IMR-90 (cell line): Measurements from ENCODE around the gene STX11. TPM values are rescaled to one million over a fixed set of nuclear protein-coding genes. Genes with fewer than 3 reads are reported as not detected.

ENCODE experiments used
- ATAC-seq: fragments of 200-7000 bp; cut with Tn5 transposase; 2 replicates; pipeline ENCODE4 v1.9.1; 2020; ENCODE audit warnings: low read depth, mild to moderate bottlenecking, moderate library complexity
- BruUV-seq: library from RNA; stranded (reverse); fragments of 400-500 nt; replicated peaks from 2 replicates; lab custom pipeline; 2021; lab: Mats Ljungman, UMichigan
- CTCF ChIA-PET: fragments of 300-600 bp; formaldehyde crosslinking; extraction: SDS; loops from one replicate; lab custom pipeline; 2021; ENCODE audit warnings: antibody characterized with exemption; lab: Yijun Ruan, JAX
- POLR2A ChIA-PET: fragments of 300-600 bp; sonication (Branson Sonifier 250); formaldehyde crosslinking; loops from one replicate; lab custom pipeline; 2022; ENCODE audit warnings: antibody characterized with exemption; ENCODE audit not compliant: unreplicated experiment; lab: Charles Lee
- DNase-seq: peaks from one replicate; pipeline ENCODE4 v3.0.0; 2013
- H2AFZ ChIP-seq: replicated peaks from 2 replicates; pipeline ENCODE3; 2013; ENCODE audit warnings: low read length, mild to moderate bottlenecking; ENCODE audit not compliant: poor library complexity
- H2AK5ac ChIP-seq: 2 replicates; pipeline ENCODE4 v1.6.1; 2013; ENCODE audit warnings: low read depth, low read length, inconsistent platforms
- H2AK9ac ChIP-seq: replicated peaks from 2 replicates; pipeline ENCODE3; 2013; ENCODE audit warnings: mild to moderate bottlenecking, low read depth, low read length, moderate library complexity; ENCODE audit not compliant: poor library complexity
- H2BK120ac ChIP-seq: 2 replicates; pipeline ENCODE4 v1.6.1; 2013; ENCODE audit warnings: low read depth, low read length, inconsistent platforms
- H2BK15ac ChIP-seq: 3 replicates; pipeline ENCODE4 v1.6.1; 2013; ENCODE audit warnings: low read depth, low read length, inconsistent platforms
- H2BK20ac ChIP-seq: 2 replicates; pipeline ENCODE4 v1.6.1; 2013; ENCODE audit warnings: low read depth, mild to moderate bottlenecking, inconsistent platforms, low read length, moderate library complexity
- H2BK5ac ChIP-seq: 2 replicates; pipeline ENCODE4 v1.6.1; 2013; ENCODE audit warnings: mild to moderate bottlenecking, low read depth, low read length, inconsistent platforms; ENCODE audit not compliant: poor library complexity, severe bottlenecking
- H3K14ac ChIP-seq: replicated peaks from 2 replicates; pipeline ENCODE4 v1.6.1; 2013; ENCODE audit warnings: low read depth, low read length, inconsistent platforms
- H3K18ac ChIP-seq: 2 replicates; pipeline ENCODE4 v1.6.1; 2013; ENCODE audit warnings: low read depth, low read length, control low read depth
- H3K23ac ChIP-seq: 2 replicates; pipeline ENCODE4 v1.6.1; 2013; ENCODE audit warnings: low read depth, low read length, inconsistent platforms
- H3K27ac ChIP-seq: 2 replicates; pipeline ENCODE4 v1.5.1; 2013; ENCODE audit warnings: mild to moderate bottlenecking, control low read depth, low read length; ENCODE audit not compliant: insufficient read depth
- H3K27me3 ChIP-seq: 2 replicates; pipeline ENCODE4 v1.6.1; 2013; ENCODE audit warnings: low read length; ENCODE audit not compliant: control insufficient read depth, insufficient read depth
- H3K36me3 ChIP-seq: 2 replicates; pipeline ENCODE4 v1.6.1; 2013; ENCODE audit warnings: low read length, mixed read lengths; ENCODE audit not compliant: control insufficient read depth, insufficient read depth
- H3K4ac ChIP-seq: 2 replicates; pipeline ENCODE4 v1.6.1; 2013; ENCODE audit warnings: low read depth, low read length, inconsistent platforms
- H3K4me1 ChIP-seq: 2 replicates; pipeline ENCODE4 v1.6.1; 2013; ENCODE audit warnings: low read length, mixed read lengths; ENCODE audit not compliant: control insufficient read depth, insufficient read depth
- H3K4me2 ChIP-seq: 2 replicates; pipeline ENCODE4 v1.6.1; 2013; ENCODE audit warnings: low read depth, mild to moderate bottlenecking, control low read depth, low read length, moderate library complexity
- H3K4me3 ChIP-seq: 2 replicates; pipeline ENCODE4 v1.5.1; 2013; ENCODE audit warnings: low read depth, mild to moderate bottlenecking, control low read depth, low read length, moderate library complexity; ENCODE audit not compliant: insufficient read depth
- H3K56ac ChIP-seq: 2 replicates; pipeline ENCODE4 v1.6.1; 2013; ENCODE audit warnings: low read length, inconsistent platforms; ENCODE audit not compliant: insufficient read depth; ENCODE audit errors: extremely low read depth
- H3K79me1 ChIP-seq, 2 experiments: 2 replicates each; pipeline ENCODE4 v1.6.1; 2013; ENCODE audit warnings: low read length in 2 of 2, inconsistent platforms in 1 of 2, low read depth in 1 of 2
- H3K9ac ChIP-seq: 2 replicates; pipeline ENCODE4 v1.6.1; 2013; ENCODE audit warnings: low read depth, low read length, control low read depth
- H3K9me1 ChIP-seq: 2 replicates; pipeline ENCODE4 v1.6.1; 2013; ENCODE audit warnings: low read length, inconsistent platforms; ENCODE audit not compliant: insufficient read depth
- H3K9me3 ChIP-seq: 2 replicates; pipeline ENCODE4 v1.6.1; 2013; ENCODE audit warnings: low read length; ENCODE audit not compliant: control insufficient read depth, insufficient read depth
- H4K20me1 ChIP-seq: 2 replicates; pipeline ENCODE4 v1.6.1; 2013; ENCODE audit warnings: low read length, inconsistent platforms; ENCODE audit not compliant: insufficient read depth
- H4K5ac ChIP-seq: 2 replicates; pipeline ENCODE4 v1.6.1; 2013; ENCODE audit warnings: mild to moderate bottlenecking, low read depth, low read length, control low read depth
- H4K8ac ChIP-seq, 2 experiments: 2 replicates each; pipeline ENCODE4 v1.6.1; 2013; ENCODE audit warnings: low read depth in 2 of 2, low read length in 2 of 2, control low read depth in 1 of 2, inconsistent platforms in 1 of 2
- H4K91ac ChIP-seq: 2 replicates; pipeline ENCODE4 v1.6.1; 2013; ENCODE audit warnings: low read depth, low read length, inconsistent platforms; ENCODE audit not compliant: insufficient read depth
- BHLHE40 ChIP-seq: fragments of 150-350 bp; IDR thresholded peaks from 2 replicates; pipeline ENCODE4 v1.6.1; 2016; ENCODE audit warnings: mild to moderate bottlenecking, low read depth, low read length
- CEBPB ChIP-seq: IDR thresholded peaks from 2 replicates; pipeline ENCODE4 v1.6.1; 2012; ENCODE audit warnings: low read depth, low read length, improper control_type of control experiment
- CHD1 ChIP-seq: IDR thresholded peaks from 2 replicates; pipeline ENCODE4 v1.6.1; 2012; ENCODE audit warnings: low read depth, low read length, improper control_type of control experiment
- FOS ChIP-seq: fragments of 150-350 bp; IDR thresholded peaks from 2 replicates; pipeline ENCODE4 v1.6.1; 2016; ENCODE audit warnings: low read depth, low read length
- MAFK ChIP-seq: IDR thresholded peaks from 2 replicates; pipeline ENCODE4 v1.6.1; 2012; ENCODE audit warnings: low read depth, low read length, improper control_type of control experiment
- MAZ ChIP-seq: IDR thresholded peaks from 2 replicates; pipeline ENCODE4 v1.6.1; 2012; ENCODE audit warnings: low read depth, mild to moderate bottlenecking, low read length, improper control_type of control experiment, moderate library complexity, borderline replicate concordance
- MXI1 ChIP-seq: IDR thresholded peaks from 2 replicates; pipeline ENCODE4 v1.6.1; 2012; ENCODE audit warnings: low read depth, mild to moderate bottlenecking, low read length, moderate library complexity, borderline replicate concordance
- NFE2L2 ChIP-seq: fragments of 150-350 bp; IDR thresholded peaks from 2 replicates; pipeline ENCODE4 v1.6.1; 2016; ENCODE audit warnings: low read depth, mild to moderate bottlenecking, low read length
- POLR2A ChIP-seq: IDR thresholded peaks from 2 replicates; pipeline ENCODE4 v1.6.1; 2012; ENCODE audit warnings: mild to moderate bottlenecking, low read depth, low read length
- RAD21 ChIP-seq: IDR thresholded peaks from 2 replicates; pipeline ENCODE4 v1.6.1; 2012; ENCODE audit warnings: low read length, improper control_type of control experiment
- RCOR1 ChIP-seq: IDR thresholded peaks from 2 replicates; pipeline ENCODE4 v1.6.1; 2012; ENCODE audit warnings: mild to moderate bottlenecking, low read length, improper control_type of control experiment; ENCODE audit not compliant: insufficient replicate concordance
- RFX5 ChIP-seq: IDR thresholded peaks from 2 replicates; pipeline ENCODE4 v1.8.0; 2012; ENCODE audit warnings: low read depth, mild to moderate bottlenecking, low read length, moderate library complexity
- SMC3 ChIP-seq: fragments of 150-350 bp; IDR thresholded peaks from 2 replicates; pipeline ENCODE4 v1.6.1; 2016; ENCODE audit warnings: low read depth, mild to moderate bottlenecking, antibody characterized with exemption, low read length, moderate library complexity
- WGBS, 2 experiments: methylation state at CpG; one replicate each; pipeline versions ENCODE4 v1.1.5 to v1.1.7; 2013; ENCODE audit warnings: missing lambda C conversion rate in 2 of 2; ENCODE audit not compliant: insufficient read length in 1 of 2; ENCODE audit errors: extremely low coverage in 2 of 2; 5-methylcytosine and 5-hydroxymethylcytosine counted together
- dilution Hi-C: fragments of 300-500 bp; cut with HindIII; formaldehyde crosslinking; loops from one replicate; pipeline ENCODE4 v1.14.3; 2018; ENCODE audit warnings: low sequenced_read_pairs; ENCODE audit not compliant: unreplicated experiment
- in situ Hi-C: fragments of 300-500 bp; cut with MboI; formaldehyde crosslinking; loops from 3 replicates; pipeline ENCODE4 v1.14.3; 2019; ENCODE audit warnings: low sequenced_read_pairs, inconsistent platforms, mixed read lengths
- intact Hi-C: fragments of 100-400 bp; cut with micrococcal nuclease; formaldehyde crosslinking; loops from 2 replicates; pipeline ENCODE4 v1.10.0; 2022
- polyA plus RNA-seq, 3 experiments: library from polyadenylated mRNA; depleted of rRNA; stranded (reverse); fragments of >200 nt; gene quantifications; 2 replicates each; pipeline ENCODE4 v1.2.3, GENCODE V29; 2012; ENCODE audit warnings: low replicate concordance in 1 of 3
- total RNA-seq: library from RNA; depleted of rRNA; stranded (reverse); fragments of >200 nt; gene quantifications from 2 replicates; pipeline ENCODE4 v1.2.3, GENCODE V29; 2012
- TF ChIP-seq, protein P1 (sequence below): fragments of 150-350 bp; IDR thresholded peaks from 2 replicates; pipeline ENCODE4 v1.6.1; 2016; ENCODE audit warnings: low read depth, mild to moderate bottlenecking, low read length, moderate library complexity, borderline replicate concordance
- TF ChIP-seq, protein P2 (sequence below): fragments of 150-350 bp; IDR thresholded peaks from 2 replicates; pipeline ENCODE4 v1.6.1; 2017; ENCODE audit warnings: mild to moderate bottlenecking, antibody characterized with exemption, low read length, low read depth
- TF ChIP-seq, protein P3 (sequence below): conservative IDR thresholded peaks from 2 replicates; pipeline ENCODE4 v1.5.1; 2012; ENCODE audit warnings: mild to moderate bottlenecking, low read depth, low read length, improper control_type of control experiment

STX11 gene
- total and polyA plus RNA-seq, 2 of the 4 experiments (the other 2 are of a cell fraction), result 0.54 to 0.68 TPM

DNA sequence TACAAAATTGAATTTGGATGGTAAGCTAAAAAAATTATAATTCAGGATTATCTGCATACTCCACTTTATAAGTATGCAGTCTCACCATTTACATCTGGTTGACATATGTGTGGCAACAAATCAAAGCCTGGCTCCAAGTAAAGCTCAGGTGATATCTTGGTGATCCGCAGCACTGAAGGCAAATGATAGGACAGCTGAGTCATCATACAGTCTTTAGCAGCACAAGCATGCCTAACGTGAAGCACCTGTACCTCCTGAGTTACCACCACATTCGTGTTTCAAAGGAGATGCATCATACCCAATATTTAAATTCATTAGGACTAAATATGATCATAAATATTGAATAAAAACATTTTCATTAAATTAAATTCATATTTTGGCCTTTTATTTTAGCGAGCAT lies 11.8 kb upstream of the STX11 start:
- H2BK5ac ChIP-seq, result no peak overlapping the region
- 100% methylated on average over 1 of the region's 4 CpGs; no CpG with 5 or more reads in 1 of the 2 experiments for WGBS, 2 experiments
- H3K14ac ChIP-seq, result no peak overlapping the region
- intact Hi-C loops (no loop called here), in situ Hi-C loops (no loop called here), dilution Hi-C loops (no loop called here)
- H4K20me1 ChIP-seq, result no peaks in the 10 kb centered on the region
- no peaks in the 10 kb centered on the region for H3K4me1 ChIP-seq
- H4K8ac ChIP-seq, result no peak overlapping the region
- no peak overlapping the region for H2AK9ac ChIP-seq
- H3K4me3 ChIP-seq, result no peak overlapping the region
- no peak overlapping the region for H3K4me2 ChIP-seq
- no peaks in the 10 kb centered on the region; the same call in 1 of the 2 replicates for H3K27me3 ChIP-seq
- no peak overlapping the region for H3K18ac ChIP-seq
- no peak overlapping the region for H2BK15ac ChIP-seq
- no peak overlapping the region for H3K4ac ChIP-seq
- no peak overlapping the region for H3K56ac ChIP-seq
- ATAC-seq (no peak), DNase-seq (no peak)
- no peak overlapping the region for H2AFZ ChIP-seq
- no peak overlapping the region for H3K23ac ChIP-seq
- H3K9me3 ChIP-seq, result no peaks in the 10 kb centered on the region
- no peak overlapping the region for H4K5ac ChIP-seq
- H2BK120ac ChIP-seq, result no peak overlapping the region
- no peaks in the 10 kb centered on the region for H3K79me1 ChIP-seq
- no peak overlapping the region for H3K9ac ChIP-seq
- ChIA-PET CTCF (no interaction called here), POLR2A (no interaction called here)
- TF ChIP-seq, protein P1, sequence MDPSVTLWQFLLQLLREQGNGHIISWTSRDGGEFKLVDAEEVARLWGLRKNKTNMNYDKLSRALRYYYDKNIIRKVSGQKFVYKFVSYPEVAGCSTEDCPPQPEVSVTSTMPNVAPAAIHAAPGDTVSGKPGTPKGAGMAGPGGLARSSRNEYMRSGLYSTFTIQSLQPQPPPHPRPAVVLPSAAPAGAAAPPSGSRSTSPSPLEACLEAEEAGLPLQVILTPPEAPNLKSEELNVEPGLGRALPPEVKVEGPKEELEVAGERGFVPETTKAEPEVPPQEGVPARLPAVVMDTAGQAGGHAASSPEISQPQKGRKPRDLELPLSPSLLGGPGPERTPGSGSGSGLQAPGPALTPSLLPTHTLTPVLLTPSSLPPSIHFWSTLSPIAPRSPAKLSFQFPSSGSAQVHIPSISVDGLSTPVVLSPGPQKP, result no peak
- no peak for TF ChIP-seq FOS
- TF ChIP-seq CEBPB, result no peak
- TF ChIP-seq, protein P2, sequence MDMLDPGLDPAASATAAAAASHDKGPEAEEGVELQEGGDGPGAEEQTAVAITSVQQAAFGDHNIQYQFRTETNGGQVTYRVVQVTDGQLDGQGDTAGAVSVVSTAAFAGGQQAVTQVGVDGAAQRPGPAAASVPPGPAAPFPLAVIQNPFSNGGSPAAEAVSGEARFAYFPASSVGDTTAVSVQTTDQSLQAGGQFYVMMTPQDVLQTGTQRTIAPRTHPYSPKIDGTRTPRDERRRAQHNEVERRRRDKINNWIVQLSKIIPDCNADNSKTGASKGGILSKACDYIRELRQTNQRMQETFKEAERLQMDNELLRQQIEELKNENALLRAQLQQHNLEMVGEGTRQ, result no peak
- no peak for TF ChIP-seq RCOR1
- TF ChIP-seq SMC3, result no peak
- TF ChIP-seq MAFK, result no peak
- no peak for TF ChIP-seq NFE2L2
- TF ChIP-seq MAZ, result no peak
- TF ChIP-seq RFX5, result no peak
- TF ChIP-seq, protein P3, sequence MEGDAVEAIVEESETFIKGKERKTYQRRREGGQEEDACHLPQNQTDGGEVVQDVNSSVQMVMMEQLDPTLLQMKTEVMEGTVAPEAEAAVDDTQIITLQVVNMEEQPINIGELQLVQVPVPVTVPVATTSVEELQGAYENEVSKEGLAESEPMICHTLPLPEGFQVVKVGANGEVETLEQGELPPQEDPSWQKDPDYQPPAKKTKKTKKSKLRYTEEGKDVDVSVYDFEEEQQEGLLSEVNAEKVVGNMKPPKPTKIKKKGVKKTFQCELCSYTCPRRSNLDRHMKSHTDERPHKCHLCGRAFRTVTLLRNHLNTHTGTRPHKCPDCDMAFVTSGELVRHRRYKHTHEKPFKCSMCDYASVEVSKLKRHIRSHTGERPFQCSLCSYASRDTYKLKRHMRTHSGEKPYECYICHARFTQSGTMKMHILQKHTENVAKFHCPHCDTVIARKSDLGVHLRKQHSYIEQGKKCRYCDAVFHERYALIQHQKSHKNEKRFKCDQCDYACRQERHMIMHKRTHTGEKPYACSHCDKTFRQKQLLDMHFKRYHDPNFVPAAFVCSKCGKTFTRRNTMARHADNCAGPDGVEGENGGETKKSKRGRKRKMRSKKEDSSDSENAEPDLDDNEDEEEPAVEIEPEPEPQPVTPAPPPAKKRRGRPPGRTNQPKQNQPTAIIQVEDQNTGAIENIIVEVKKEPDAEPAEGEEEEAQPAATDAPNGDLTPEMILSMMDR, result no peak
- TF ChIP-seq MXI1, result no peak
- no peak for TF ChIP-seq POLR2A
- TF ChIP-seq RAD21, result no peak
- TF ChIP-seq CHD1, result no peak
- TF ChIP-seq BHLHE40, result no peak
- no peak overlapping the region for H2AK5ac ChIP-seq
- H2BK20ac ChIP-seq, result no peak overlapping the region
- BruUV-seq, result no TSS peak
- no peak overlapping the region for H4K91ac ChIP-seq
- no peak overlapping the region for H3K27ac ChIP-seq
- no peaks in the 10 kb centered on the region; the same call in 1 of the 2 replicates for H3K9me1 ChIP-seq
- H3K36me3 ChIP-seq, result no peaks in the 10 kb centered on the region
